ENCODE results near the gene FAM241B. TPM values are rescaled to one million over a fixed set of nuclear protein-coding genes. Genes with fewer than 3 reads are reported as not detected.

The FAM241B gene
- total and polyA plus RNA-seq, 7 donors = 1.1 to 6.2 (median 2.8) TPM

DNA sequence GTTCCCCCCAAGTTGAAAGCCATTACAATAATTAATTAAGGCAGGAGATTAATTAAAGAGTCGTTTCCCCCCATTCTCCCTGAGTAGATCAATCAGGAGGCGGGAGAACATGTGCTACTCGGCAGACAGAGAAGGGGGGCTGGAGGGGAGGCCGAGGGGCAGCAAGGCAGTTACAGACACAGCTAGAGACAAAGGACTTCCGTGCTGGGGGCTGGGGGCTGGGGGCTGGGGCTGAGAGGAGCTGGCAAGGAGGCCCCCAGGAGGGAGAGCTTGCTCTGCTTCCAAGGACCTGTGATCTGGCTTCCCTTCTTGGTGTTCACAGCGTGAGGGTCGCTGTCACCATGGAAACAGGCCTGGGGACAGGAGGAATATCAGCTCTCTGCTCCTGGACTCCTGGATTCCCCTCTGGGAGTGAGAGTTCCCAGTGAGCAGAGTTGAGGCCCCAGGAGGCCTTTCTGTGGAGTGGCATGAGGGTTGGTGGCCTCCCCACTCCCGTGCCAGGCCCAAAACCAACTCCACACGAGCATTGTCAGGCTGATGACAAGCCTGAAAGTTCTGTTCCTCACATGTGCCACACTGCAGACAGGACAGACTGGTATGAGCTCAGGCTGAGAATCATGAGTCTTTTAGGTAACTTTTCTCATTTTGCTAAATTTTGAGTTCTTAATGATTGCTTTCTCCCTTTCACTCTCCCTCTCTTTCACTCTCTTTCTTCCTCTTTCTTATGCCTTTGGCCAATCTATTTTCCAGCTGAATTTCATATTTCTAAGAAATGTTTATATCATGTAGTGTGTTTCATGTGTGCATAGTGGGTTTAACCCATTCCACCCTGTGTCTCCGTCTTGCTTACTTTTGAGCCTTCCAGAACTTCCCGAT is 16.4 kb downstream of the FAM241B start:
- intact Hi-C loops (cut with DNase I) = loop anchor here in 1 of 2 donors (5.0 kb wide), 2 partner anchors 156 to 266 kb away; partner anchors contain the start of gene COL13A1
- Histone ChIP-seq H3K9me3 (no peaks in the 10 kb centered on the region), H3K4me3 (no peak overlapping the region), H3K27ac (no peak overlapping the region), H3K36me3 (ENCODE audit: insufficient read depth in 1 of 2, low read depth in 1 of 2) (no peaks in the 10 kb centered on the region), H3K27me3 (ENCODE audit: insufficient read depth in 3 of 3, low read length in 2 of 3) (no peaks in the 10 kb centered on the region), H3K4me1 (no peaks in the 10 kb centered on the region)
- ATAC-seq (no peak), DNase-seq (peak in 1 of 2 donors; percentile 25)
- 68 to 73% (median 70%) methylated on average over 11 of the region's 11 CpGs for WGBS, 3 donors
- TF ChIP-seq, protein P1, sequence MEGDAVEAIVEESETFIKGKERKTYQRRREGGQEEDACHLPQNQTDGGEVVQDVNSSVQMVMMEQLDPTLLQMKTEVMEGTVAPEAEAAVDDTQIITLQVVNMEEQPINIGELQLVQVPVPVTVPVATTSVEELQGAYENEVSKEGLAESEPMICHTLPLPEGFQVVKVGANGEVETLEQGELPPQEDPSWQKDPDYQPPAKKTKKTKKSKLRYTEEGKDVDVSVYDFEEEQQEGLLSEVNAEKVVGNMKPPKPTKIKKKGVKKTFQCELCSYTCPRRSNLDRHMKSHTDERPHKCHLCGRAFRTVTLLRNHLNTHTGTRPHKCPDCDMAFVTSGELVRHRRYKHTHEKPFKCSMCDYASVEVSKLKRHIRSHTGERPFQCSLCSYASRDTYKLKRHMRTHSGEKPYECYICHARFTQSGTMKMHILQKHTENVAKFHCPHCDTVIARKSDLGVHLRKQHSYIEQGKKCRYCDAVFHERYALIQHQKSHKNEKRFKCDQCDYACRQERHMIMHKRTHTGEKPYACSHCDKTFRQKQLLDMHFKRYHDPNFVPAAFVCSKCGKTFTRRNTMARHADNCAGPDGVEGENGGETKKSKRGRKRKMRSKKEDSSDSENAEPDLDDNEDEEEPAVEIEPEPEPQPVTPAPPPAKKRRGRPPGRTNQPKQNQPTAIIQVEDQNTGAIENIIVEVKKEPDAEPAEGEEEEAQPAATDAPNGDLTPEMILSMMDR (IDR thresholded peaks at IDR 0.05) = no peak

DNA sequence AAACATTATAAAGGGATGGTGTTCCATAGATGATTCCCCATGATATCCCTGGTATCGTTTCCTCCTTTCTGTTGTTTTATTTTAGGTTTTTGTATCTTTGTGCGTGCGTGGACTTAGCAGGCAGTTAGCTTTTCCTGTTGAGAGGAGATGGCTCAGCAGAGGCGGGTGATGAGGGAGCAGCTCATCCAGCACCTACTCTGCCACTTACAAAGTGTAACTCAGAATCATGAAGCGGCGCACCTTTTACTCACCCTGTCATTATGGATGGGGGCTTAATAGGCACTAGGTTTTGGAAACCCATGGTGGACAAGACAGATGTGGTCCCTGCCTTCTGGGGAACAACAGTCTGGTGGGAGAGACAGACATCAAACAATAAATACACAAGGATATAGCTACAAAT is 17.1 kb downstream of the FAM241B start:
- H3K9me3 ChIP-seq = no peaks in the 10 kb centered on the region
- WGBS, 3 donors = 76 to 91% (median 84%) methylated on average over 6 of the region's 6 CpGs

DNA sequence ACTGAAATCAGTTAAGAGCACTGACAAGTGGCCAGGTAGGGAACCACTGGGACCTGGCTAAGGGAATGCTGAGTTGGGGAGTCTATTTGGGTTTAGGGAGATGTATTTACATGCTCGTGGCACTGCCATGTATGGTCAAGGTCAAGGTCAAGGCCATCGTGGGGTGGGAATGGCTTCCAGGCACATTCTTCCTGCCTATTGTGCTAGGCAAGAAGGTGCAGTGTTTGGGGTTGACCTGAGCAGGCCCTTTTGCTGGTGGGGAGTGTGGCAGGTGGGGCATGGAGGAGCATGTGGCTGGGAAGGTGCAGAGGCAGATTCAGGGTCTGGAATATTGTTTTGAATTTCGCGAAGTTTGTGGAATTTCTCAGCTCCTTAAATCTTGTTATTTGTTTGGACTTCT is 17.8 kb downstream of the FAM241B start:
- intact Hi-C loops (cut with DNase I) = loop anchor here in 1 of 2 donors (5.0 kb wide), 2 partner anchors 154 to 264 kb away; partner anchors contain the start of gene COL13A1
- Histone ChIP-seq H3K27me3 (ENCODE audit: insufficient read depth in 3 of 3, low read length in 2 of 3) (no peaks in the 10 kb centered on the region), H3K9me3 (no peaks in the 10 kb centered on the region), H3K36me3 (ENCODE audit: insufficient read depth in 1 of 2, low read depth in 1 of 2) (no peaks in the 10 kb centered on the region), H3K27ac (no peak overlapping the region), H3K4me1 (no peaks in the 10 kb centered on the region), H3K4me3 (no peak overlapping the region)
- peak in 1 of 2 donors; percentile 12 for DNase-seq
- TF ChIP-seq, protein P1 (IDR thresholded peaks at IDR 0.05) = no peak
- WGBS, 3 donors = 70 to 74% (median 70%) methylated on average over 4 of the region's 4 CpGs
- no peak for ATAC-seq

More for the DNA sequence above, 17.1 kb downstream of the FAM241B start:
- TF ChIP-seq, protein P1 (IDR thresholded peaks at IDR 0.05) = no peak
- intact Hi-C loops (cut with DNase I) = loop anchor here in 1 of 2 donors (5.0 kb wide), 2 partner anchors 155 to 265 kb away; partner anchors contain the start of gene COL13A1
- Histone ChIP-seq H3K27me3 (ENCODE audit: insufficient read depth in 3 of 3, low read length in 2 of 3) (no peaks in the 10 kb centered on the region), H3K27ac (no peak overlapping the region), H3K4me1 (no peaks in the 10 kb centered on the region), H3K36me3 (ENCODE audit: insufficient read depth in 1 of 2, low read depth in 1 of 2) (no peaks in the 10 kb centered on the region), H3K4me3 (no peak overlapping the region)
- ATAC-seq (no peak), DNase-seq (no peak)

DNA sequence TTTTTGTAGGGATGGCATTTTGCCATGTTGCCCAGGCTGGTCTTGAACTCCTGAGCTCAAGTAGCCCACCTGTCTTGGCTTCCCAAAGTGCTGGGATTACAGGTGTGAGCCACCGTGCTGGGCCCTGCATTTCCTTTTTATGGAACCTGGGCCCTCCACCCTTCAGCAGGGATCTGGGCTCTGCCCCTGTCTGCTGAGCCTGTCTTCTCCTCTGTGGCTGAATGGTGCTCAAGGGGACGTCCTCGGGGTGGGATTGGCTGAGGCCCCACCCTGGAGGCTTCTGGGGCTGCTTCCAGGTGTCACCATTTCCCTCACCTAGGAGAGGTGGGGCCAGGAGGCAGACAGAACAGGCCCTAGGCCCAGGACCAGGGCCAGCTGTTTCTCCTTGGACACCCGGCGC is 18.4 kb downstream of the FAM241B start:
- H3K4me1 ChIP-seq = no peaks in the 10 kb centered on the region
- H3K36me3 ChIP-seq (ENCODE audit: insufficient read depth in 1 of 2, low read depth in 1 of 2) = no peaks in the 10 kb centered on the region
- no peak overlapping the region for H3K4me3 ChIP-seq
- no peaks in the 10 kb centered on the region for H3K27me3 ChIP-seq (ENCODE audit: insufficient read depth in 3 of 3, low read length in 2 of 3)
- ATAC-seq (no peak), DNase-seq (peak in 1 of 2 donors; percentile 32)
- H3K9me3 ChIP-seq = no peaks in the 10 kb centered on the region
- TF ChIP-seq, protein P1 (IDR thresholded peaks at IDR 0.05) = no peak
- intact Hi-C loops (cut with DNase I) = loop anchor here in 1 of 2 donors (5.0 kb wide), 2 partner anchors 154 to 264 kb away; partner anchors contain the start of gene COL13A1
- 90 to 96% (median 91%) methylated on average over 5 of the region's 5 CpGs for WGBS, 3 donors
- H3K27ac ChIP-seq = no peak overlapping the region

Data from psoas muscle (tissue), 8 donors.